Activated effector memory CD4-positive, alpha-beta T cell treated with anti-CD3 and anti-CD28 coated beads, Interleukin-2, amount 50 U/mL, for 16 hours (primary cell): ENCODE data around the gene CISD3.

Source experiments
- DNase-seq: peaks from one replicate; pipeline ENCODE4 v3.0.0-alpha.2; 2020

Gene CISD3

GRCh38 chr17:38783227-38783626 is 53.1 kb downstream of the CISD3 start:
- DNase-seq, result no peak
